ENCODE data around the gene KIF5C.

The KIF5C gene

GRCh38 chr2:148920559-148920958 lies 45.5 kb downstream of the KIF5C start:
- no peaks in the 10 kb centered on the region for H3K79me2 ChIP-seq

GRCh38 chr2:148922062-148922461 lies 47.0 kb downstream of the KIF5C start:
- no peak for TF ChIP-seq CTCF (IDR thresholded peaks at IDR 0.05)
- Histone ChIP-seq H3K27ac (no peak overlapping the region), H2AFZ (no peak overlapping the region), H3K9me3 (ENCODE audit: control insufficient read depth, low read length) (no peaks in the 10 kb centered on the region), H3K4me2 (ENCODE audit: low read length) (no peak overlapping the region), H3K4me1 (no peaks in the 10 kb centered on the region), H3K4me3 (ENCODE audit: low read depth, low read length) (no peak overlapping the region), H3K9ac (no peak overlapping the region), H3K79me2 (no peaks in the 10 kb centered on the region), H3K27me3 (ENCODE audit: control insufficient read depth, insufficient read depth, low read length) (no peaks in the 10 kb centered on the region), H3K36me3 (ENCODE audit: control insufficient read depth, insufficient read depth, low read length) (no peaks in the 10 kb centered on the region)

More at GRCh38 chr2:148920559-148920958, 45.5 kb downstream of the KIF5C start:
- no peak for TF ChIP-seq CTCF (IDR thresholded peaks at IDR 0.05)
- no peak overlapping the region for H3K27ac ChIP-seq
- H3K27me3 ChIP-seq (ENCODE audit: control insufficient read depth, insufficient read depth, low read length): no peaks in the 10 kb centered on the region
- H3K4me2 ChIP-seq (ENCODE audit: low read length): no peak overlapping the region
- H3K4me1 ChIP-seq: no peaks in the 10 kb centered on the region
- H3K9ac ChIP-seq: no peak overlapping the region
- H3K36me3 ChIP-seq (ENCODE audit: control insufficient read depth, insufficient read depth, low read length): no peaks in the 10 kb centered on the region
- H2AFZ ChIP-seq: no peak overlapping the region
- no peaks in the 10 kb centered on the region for H3K9me3 ChIP-seq (ENCODE audit: control insufficient read depth, low read length)
- no peak overlapping the region for H3K4me3 ChIP-seq (ENCODE audit: low read depth, low read length)

GRCh38 chr2:148922776-148923475 lies 47.9 kb downstream of the KIF5C start:
- H2AFZ ChIP-seq: no peak overlapping the region
- no peak overlapping the region for H3K4me3 ChIP-seq (ENCODE audit: low read depth, low read length)
- no peaks in the 10 kb centered on the region for H3K79me2 ChIP-seq
- H3K9me3 ChIP-seq (ENCODE audit: control insufficient read depth, low read length): no peaks in the 10 kb centered on the region
- no peaks in the 10 kb centered on the region for H3K27me3 ChIP-seq (ENCODE audit: control insufficient read depth, insufficient read depth, low read length)
- H3K36me3 ChIP-seq (ENCODE audit: control insufficient read depth, insufficient read depth, low read length): no peaks in the 10 kb centered on the region
- no peak for TF ChIP-seq CTCF (IDR thresholded peaks at IDR 0.05)
- no peak overlapping the region for H3K9ac ChIP-seq
- no peak overlapping the region for H3K4me2 ChIP-seq (ENCODE audit: low read length)
- H3K4me1 ChIP-seq: no peaks in the 10 kb centered on the region
- H3K27ac ChIP-seq: no peak overlapping the region

GRCh38 chr2:148924514-148925178 lies 49.6 kb downstream of the KIF5C start:
- H3K36me3 ChIP-seq (ENCODE audit: control insufficient read depth, insufficient read depth, low read length): no peaks in the 10 kb centered on the region
- H3K27ac ChIP-seq: no peak overlapping the region
- no peak for TF ChIP-seq CTCF (IDR thresholded peaks at IDR 0.05)
- H3K4me1 ChIP-seq: no peaks in the 10 kb centered on the region
- no peaks in the 10 kb centered on the region for H3K79me2 ChIP-seq
- H3K27me3 ChIP-seq (ENCODE audit: control insufficient read depth, insufficient read depth, low read length): no peaks in the 10 kb centered on the region
- H3K9ac ChIP-seq: no peak overlapping the region
- H3K9me3 ChIP-seq (ENCODE audit: control insufficient read depth, low read length): no peaks in the 10 kb centered on the region
- no peak overlapping the region for H3K4me3 ChIP-seq (ENCODE audit: low read depth, low read length)
- H3K4me2 ChIP-seq (ENCODE audit: low read length): no peak overlapping the region
- H2AFZ ChIP-seq: no peak overlapping the region
